PC-9 (cell line): ENCODE measurements around the gene PLEKHH1. TPM values are rescaled to one million over a fixed set of nuclear protein-coding genes. Genes with fewer than 3 reads are reported as not detected.

Source experiments
- BruUV-seq: library from RNA; stranded (reverse); fragments of 400-500 nt; replicated peaks from 2 replicates; lab custom pipeline; 2021; lab: Mats Ljungman, UMichigan
- CTCF ChIA-PET: fragments of 300-600 bp; sonication (Branson Sonifier 250); formaldehyde crosslinking; loops from one replicate; lab custom pipeline; 2022; ENCODE audit warnings: antibody characterized with exemption; lab: Charles Lee
- POLR2A ChIA-PET: fragments of 300-600 bp; sonication (Branson Sonifier 250); formaldehyde crosslinking; loops from one replicate; lab custom pipeline; 2022; ENCODE audit warnings: antibody characterized with exemption; ENCODE audit not compliant: unreplicated experiment; lab: Charles Lee
- DNase-seq, 2 experiments: peaks; one replicate each; pipeline versions ENCODE4 v3.0.0 to v3.0.0-alpha.2; 2015 to 2022; ENCODE audit warnings: mixed read lengths in 1 of 2
- H2AFZ ChIP-seq: fragments of 200-600 bp; sonication (generic); 2 replicates; pipeline ENCODE4 v1.8.1; 2017; ENCODE audit warnings: antibody characterized with exemption
- H3F3A ChIP-seq: fragments of 200-600 bp; sonication (generic); 2 replicates; pipeline ENCODE4 v1.8.1; 2017; ENCODE audit warnings: antibody characterized with exemption, mild to moderate bottlenecking, low read depth; ENCODE audit not compliant: insufficient read depth
- H3K27ac ChIP-seq: fragments of 200-600 bp; sonication (generic); 2 replicates; pipeline ENCODE4 v1.6.1; 2016; ENCODE audit warnings: mixed run types
- H3K27me3 ChIP-seq: fragments of 200-600 bp; sonication (generic); 2 replicates; pipeline ENCODE4 v1.6.1; 2016; ENCODE audit warnings: low read depth, mixed run types; ENCODE audit not compliant: insufficient read depth
- H3K36me3 ChIP-seq: fragments of 200-600 bp; sonication (generic); 2 replicates; pipeline ENCODE4 v1.6.1; 2016; ENCODE audit warnings: low read depth, mixed run types
- H3K4me1 ChIP-seq: fragments of 200-600 bp; sonication (generic); replicated peaks from 2 replicates; pipeline ENCODE4 v1.6.1; 2016; ENCODE audit warnings: mixed run types; ENCODE audit not compliant: insufficient read depth
- H3K4me2 ChIP-seq: fragments of 200-600 bp; sonication (generic); 2 replicates; pipeline ENCODE4 v1.6.1; 2017; ENCODE audit warnings: mixed run types
- H3K4me3 ChIP-seq: fragments of 200-600 bp; sonication (generic); 2 replicates; pipeline ENCODE4 v1.6.1; 2016; ENCODE audit warnings: mixed run types
- H3K79me2 ChIP-seq: fragments of 200-600 bp; sonication (generic); 2 replicates; pipeline ENCODE4 v1.6.1; 2017; ENCODE audit warnings: low read depth, mixed run types
- H3K9me2 ChIP-seq: fragments of 200-600 bp; sonication (generic); 2 replicates; pipeline ENCODE4 v1.8.1; 2017; ENCODE audit warnings: mild to moderate bottlenecking; ENCODE audit not compliant: insufficient read depth
- H3K9me3 ChIP-seq: fragments of 200-600 bp; sonication (generic); 2 replicates; pipeline ENCODE4 v1.8.1; 2016; ENCODE audit warnings: low read depth; ENCODE audit not compliant: insufficient read depth
- H4K20me1 ChIP-seq: fragments of 200-600 bp; sonication (generic); 2 replicates; pipeline ENCODE4 v1.8.1; 2017; ENCODE audit not compliant: insufficient read depth
- CTCF ChIP-seq: fragments of 200-600 bp; sonication (generic); conservative IDR thresholded peaks from 2 replicates; pipeline ENCODE4 v1.6.1; 2017; ENCODE audit warnings: mixed run types, antibody characterized with exemption, mild to moderate bottlenecking, moderate library complexity
- EZH2 ChIP-seq: fragments of 200-600 bp; sonication (generic); IDR thresholded peaks from 2 replicates; pipeline ENCODE4 v1.8.0; 2017; ENCODE audit warnings: antibody characterized with exemption, low read depth
- intact Hi-C: fragments of 100-400 bp; cut with micrococcal nuclease; formaldehyde crosslinking; loops from one replicate; pipeline ENCODE4 v1.10.0; 2022; ENCODE audit not compliant: unreplicated experiment
- total RNA-seq: library from RNA; stranded (reverse); gene quantifications from 2 replicates; pipeline ENCODE4 v1.2.3, GENCODE V29; 2021

The PLEKHH1 gene
- total RNA-seq, 1 experiment from 2014 or later: 13.6 TPM

GRCh38 chr14:67486890-67487289 is 46.2 kb upstream of the PLEKHH1 start:
- Histone ChIP-seq H3K9me2 (no peaks in the 10 kb centered on the region), H3K27ac (no peak overlapping the region), H3K4me1 (no peaks in the 10 kb centered on the region), H4K20me1 (no peaks in the 10 kb centered on the region), H3K27me3 (peaks cover 7% of the 10 kb centered on the region; the same call in 1 of the 2 replicates), H3K9me3 (no peaks in the 10 kb centered on the region), H3K4me3 (no peak overlapping the region), H3K36me3 (no peaks in the 10 kb centered on the region), H3F3A (no peaks in the 10 kb centered on the region), H3K4me2 (no peak overlapping the region), H3K79me2 (no peaks in the 10 kb centered on the region), H2AFZ (no peak overlapping the region)
- no peak for DNase-seq
- no peak for TF ChIP-seq EZH2
- TF ChIP-seq CTCF: no peak
- intact Hi-C loops: no loop called here
- no TSS peak for BruUV-seq
- CTCF ChIA-PET: no interaction called here
- POLR2A ChIA-PET: no interaction called here

- Histone ChIP-seq H3K4me3 (no peak overlapping the region), H2AFZ (no peak overlapping the region), H4K20me1 (no peaks in the 10 kb centered on the region), H3K27ac (no peak overlapping the region), H3K4me1 (no peaks in the 10 kb centered on the region), H3K4me2 (no peak overlapping the region), H3K27me3 (peaks cover 7% of the 10 kb centered on the region; the same call in 1 of the 2 replicates), H3K9me3 (no peaks in the 10 kb centered on the region), H3K36me3 (no peaks in the 10 kb centered on the region), H3K79me2 (no peaks in the 10 kb centered on the region), H3K9me2 (no peaks in the 10 kb centered on the region), H3F3A (no peaks in the 10 kb centered on the region)
- ChIA-PET CTCF (no interaction called here), POLR2A (interaction anchor here (0.5 kb wide), 1 partner anchor 406 kb away, joined by 5 read pairs; no protein-coding TSS in a partner anchor)
- TF ChIP-seq EZH2 (no peak), CTCF (no peak)
- no TSS peak for BruUV-seq
- intact Hi-C loops: no loop called here
- no peak for DNase-seq
Observed at GRCh38 chr14:67487332-67487731, 45.8 kb upstream of the PLEKHH1 start.

- Histone ChIP-seq H3K9me3 (peaks cover 6% of the 10 kb centered on the region; the same call in 1 of the 2 replicates), H3F3A (no peaks in the 10 kb centered on the region), H4K20me1 (no peaks in the 10 kb centered on the region), H3K27me3 (peaks cover 7% of the 10 kb centered on the region; the same call in 1 of the 2 replicates), H3K4me3 (no peak within 1 kb of the TSS), H3K36me3 (no peaks in the 10 kb centered on the region), H3K27ac (no peak within 1 kb of the TSS), H3K4me1 (no peaks in the 10 kb centered on the region), H3K79me2 (no peaks in the 10 kb centered on the region), H3K4me2 (no peak within 1 kb of the TSS), H3K9me2 (no peaks in the 10 kb centered on the region), H2AFZ (no peak within 1 kb of the TSS)
- intact Hi-C loops: no loop called here
- ChIA-PET CTCF (no interaction called here), POLR2A (interaction anchor here (0.5 kb wide), 1 partner anchor 405 kb away, joined by 5 read pairs; no protein-coding TSS in a partner anchor)
- no TSS peak for BruUV-seq
- DNase-seq: no peak
- TF ChIP-seq CTCF: no peak
- no peak for TF ChIP-seq EZH2
Observed at GRCh38 chr14:67487937-67488893, 44.9 kb upstream of the PLEKHH1 start, which contains the start of gene TMEM229B. Gene TMEM229B (minus strand): TSS chr14:67488721. CDS start chr14:67473923, 14,798 bp downstream.
